ENCODE results near the gene KLHL29. TPM values are rescaled to one million over a fixed set of nuclear protein-coding genes. Genes with fewer than 3 reads are reported as not detected.

KLHL29 gene
- total and polyA plus RNA-seq, 2 donors (not counting 1 experiment from before 2014, with no cell fraction given): 1.3 to 3.4 TPM

DNA sequence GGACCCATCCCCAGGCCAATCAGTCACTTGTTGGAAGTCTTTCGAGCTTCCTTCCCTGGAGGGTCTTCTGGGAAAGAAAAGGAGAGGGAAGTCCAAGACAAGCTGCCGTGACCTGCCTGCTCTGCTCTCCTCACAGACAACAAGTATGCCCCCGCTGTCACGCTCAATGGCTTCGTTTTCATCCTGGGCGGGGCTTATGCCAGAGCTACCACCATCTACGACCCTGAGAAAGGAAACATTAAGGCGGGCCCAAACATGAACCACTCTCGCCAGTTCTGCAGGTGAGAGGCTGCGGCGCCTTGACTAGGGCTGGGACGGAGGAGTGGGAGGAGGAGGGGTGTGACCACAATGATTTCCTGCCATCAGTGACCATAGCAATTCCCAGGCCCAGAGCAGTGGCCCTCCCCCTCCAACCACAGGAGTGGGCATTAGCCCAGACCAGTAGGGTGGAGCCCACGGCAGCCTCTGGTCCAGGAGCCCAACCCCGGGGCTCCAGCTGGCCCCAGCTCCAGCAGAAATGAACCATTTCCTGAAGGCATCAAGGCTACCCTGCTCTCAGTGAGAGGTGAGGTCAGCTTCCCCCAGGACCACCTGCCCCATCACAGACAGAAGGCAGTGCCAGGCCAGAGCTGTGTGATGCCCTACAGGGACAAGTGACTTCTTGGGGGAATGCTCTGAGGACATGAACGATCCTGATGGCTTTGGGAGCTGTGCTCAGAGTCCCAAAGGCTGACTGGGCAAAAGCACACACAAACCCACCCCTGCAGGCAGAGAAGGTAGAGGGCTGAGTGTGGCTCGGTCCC lies 318.8 kb downstream of the KLHL29 start:
- H3K9me3 Mint-ChIP-seq (ENCODE audit: insufficient read depth): peaks cover 4% of the 10 kb centered on the region
- DNase-seq: no peak
- no peak for ATAC-seq (ENCODE audit: low read depth)
- H2AFZ ChIP-seq (ENCODE audit: insufficient read depth, low read depth, low read length, poor library complexity, severe bottlenecking): no peak overlapping the region
- no peaks in the 10 kb centered on the region for H3K4me1 ChIP-seq (ENCODE audit: control insufficient read depth in 2 of 2, insufficient read depth in 2 of 2, low read length in 2 of 2)
- no peak overlapping the region for H3K27ac Mint-ChIP-seq
- H3K4me2 ChIP-seq (replicated peaks; ENCODE audit: low read depth, low read length, poor library complexity, severe bottlenecking): no peak overlapping the region
- H3K4me1 Mint-ChIP-seq: no peaks in the 10 kb centered on the region
- H3K4me3 ChIP-seq (ENCODE audit: control extremely low read depth in 1 of 5, extremely low read depth in 1 of 5, insufficient read depth in 1 of 5, low read depth in 2 of 5, low read length in 4 of 5): no peak overlapping the region
- ChIA-PET CTCF (no interaction called here), POLR2A (no interaction called here)
- 94% methylated on average over 10 of the region's 16 CpGs for WGBS (ENCODE audit: insufficient coverage)
- H3K27me3 ChIP-seq (replicated peaks in 1 of 4; ENCODE audit: control extremely low read depth in 1 of 4, control insufficient read depth in 3 of 4, insufficient read depth in 4 of 4, low read length in 3 of 4): no peaks in the 10 kb centered on the region
- H3K79me2 ChIP-seq (ENCODE audit: control insufficient read depth, insufficient read depth, low read length): no peaks in the 10 kb centered on the region
- intact Hi-C loops (cut with micrococcal nuclease): no loop called here
- H3K4me3 Mint-ChIP-seq: no peak overlapping the region
- no peaks in the 10 kb centered on the region for H3K9me3 ChIP-seq (ENCODE audit: control extremely low read depth in 1 of 3, control insufficient read depth in 2 of 3, insufficient read depth in 1 of 3, low read length in 2 of 3)
- TF ChIP-seq EZH2 (IDR thresholded peaks at IDR 0.05; ENCODE audit: borderline replicate concordance, insufficient read depth, low read depth, low read length, poor library complexity, severe bottlenecking): no peak
- TF ChIP-seq, protein P1, sequence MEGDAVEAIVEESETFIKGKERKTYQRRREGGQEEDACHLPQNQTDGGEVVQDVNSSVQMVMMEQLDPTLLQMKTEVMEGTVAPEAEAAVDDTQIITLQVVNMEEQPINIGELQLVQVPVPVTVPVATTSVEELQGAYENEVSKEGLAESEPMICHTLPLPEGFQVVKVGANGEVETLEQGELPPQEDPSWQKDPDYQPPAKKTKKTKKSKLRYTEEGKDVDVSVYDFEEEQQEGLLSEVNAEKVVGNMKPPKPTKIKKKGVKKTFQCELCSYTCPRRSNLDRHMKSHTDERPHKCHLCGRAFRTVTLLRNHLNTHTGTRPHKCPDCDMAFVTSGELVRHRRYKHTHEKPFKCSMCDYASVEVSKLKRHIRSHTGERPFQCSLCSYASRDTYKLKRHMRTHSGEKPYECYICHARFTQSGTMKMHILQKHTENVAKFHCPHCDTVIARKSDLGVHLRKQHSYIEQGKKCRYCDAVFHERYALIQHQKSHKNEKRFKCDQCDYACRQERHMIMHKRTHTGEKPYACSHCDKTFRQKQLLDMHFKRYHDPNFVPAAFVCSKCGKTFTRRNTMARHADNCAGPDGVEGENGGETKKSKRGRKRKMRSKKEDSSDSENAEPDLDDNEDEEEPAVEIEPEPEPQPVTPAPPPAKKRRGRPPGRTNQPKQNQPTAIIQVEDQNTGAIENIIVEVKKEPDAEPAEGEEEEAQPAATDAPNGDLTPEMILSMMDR (IDR thresholded peaks at IDR 0.05): no peak
- H4K20me1 ChIP-seq (ENCODE audit: control insufficient read depth, insufficient read depth, low read length, poor library complexity, severe bottlenecking): no peaks in the 10 kb centered on the region
- peaks cover 0 to 20% of the 10 kb centered on the region in 2 experiments for H3K36me3 ChIP-seq (replicated peaks in 1 of 2; ENCODE audit: control extremely low read depth in 1 of 2, control insufficient read depth in 1 of 2, extremely low read depth in 1 of 2, insufficient read depth in 2 of 2, low read length in 1 of 2)
- H3K9ac ChIP-seq (ENCODE audit: low read length): no peak overlapping the region
- H3K27me3 Mint-ChIP-seq: no peaks in the 10 kb centered on the region
- no peak overlapping the region for H3K27ac ChIP-seq (ENCODE audit: low read length in 2 of 2)

DNA sequence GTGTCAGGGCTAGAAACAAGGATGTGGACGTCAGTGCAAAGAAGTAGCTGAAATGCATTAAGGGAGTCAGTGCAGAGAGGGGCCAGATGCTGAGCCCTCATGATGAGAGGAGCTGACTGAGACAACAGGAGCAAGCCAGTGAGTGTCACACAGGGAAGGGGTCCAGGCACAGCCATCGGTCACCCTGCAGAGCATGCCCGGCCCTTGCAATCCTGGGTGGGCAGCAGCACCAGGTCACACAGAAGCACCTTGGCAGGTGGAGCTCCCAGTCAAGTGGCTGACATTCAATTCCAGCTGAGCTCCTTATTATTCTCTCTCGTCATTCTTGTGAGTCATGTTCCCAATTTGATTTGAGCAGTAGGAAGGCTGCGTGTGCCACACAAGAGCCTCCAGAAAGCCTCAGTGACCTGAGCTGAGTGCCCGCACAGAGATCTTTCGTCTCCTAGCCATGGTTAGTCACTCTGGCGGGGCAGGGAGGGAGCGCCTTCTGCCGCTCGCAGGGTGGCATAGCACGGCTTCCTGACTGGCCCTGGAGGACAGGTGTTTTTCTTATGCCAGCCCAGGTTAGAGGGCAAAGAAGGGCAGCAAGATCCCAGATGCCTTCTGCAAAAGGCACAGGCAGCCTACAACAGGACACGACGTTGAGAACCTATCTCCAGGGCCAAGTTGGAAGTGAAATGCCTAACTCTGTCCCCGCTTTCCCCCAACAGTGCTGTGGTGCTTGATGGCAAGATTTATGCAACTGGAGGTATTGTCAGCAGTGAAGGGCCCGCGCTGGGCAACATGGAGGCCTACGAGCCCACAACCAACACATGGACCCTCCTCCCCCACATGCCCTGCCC lies 321.0 kb downstream of the KLHL29 start:
- Mint-ChIP-seq H3K4me1 (no peaks in the 10 kb centered on the region), H3K9me3 (ENCODE audit: insufficient read depth) (no peaks in the 10 kb centered on the region), H3K27ac (no peak overlapping the region), H3K4me3 (no peak overlapping the region), H3K27me3 (no peaks in the 10 kb centered on the region)
- Histone ChIP-seq H3K4me3 (ENCODE audit: control extremely low read depth in 1 of 5, extremely low read depth in 1 of 5, insufficient read depth in 1 of 5, low read depth in 2 of 5, low read length in 4 of 5) (no peak overlapping the region), H3K9ac (ENCODE audit: low read length) (no peak overlapping the region), H4K20me1 (ENCODE audit: control insufficient read depth, insufficient read depth, low read length, poor library complexity, severe bottlenecking) (no peaks in the 10 kb centered on the region), H3K4me1 (ENCODE audit: control insufficient read depth in 2 of 2, insufficient read depth in 2 of 2, low read length in 2 of 2) (no peaks in the 10 kb centered on the region), H2AFZ (ENCODE audit: insufficient read depth, low read depth, low read length, poor library complexity, severe bottlenecking) (no peak overlapping the region), H3K79me2 (ENCODE audit: control insufficient read depth, insufficient read depth, low read length) (no peaks in the 10 kb centered on the region), H3K27me3 (replicated peaks in 1 of 4; ENCODE audit: control extremely low read depth in 1 of 4, control insufficient read depth in 3 of 4, insufficient read depth in 4 of 4, low read length in 3 of 4) (no peaks in the 10 kb centered on the region), H3K4me2 (replicated peaks; ENCODE audit: low read depth, low read length, poor library complexity, severe bottlenecking) (no peak overlapping the region), H3K36me3 (replicated peaks in 1 of 2; ENCODE audit: control extremely low read depth in 1 of 2, control insufficient read depth in 1 of 2, extremely low read depth in 1 of 2, insufficient read depth in 2 of 2, low read length in 1 of 2) (peaks cover 0 to 20% of the 10 kb centered on the region in 2 experiments), H3K27ac (ENCODE audit: low read length in 2 of 2) (no peak overlapping the region), H3K9me3 (ENCODE audit: control extremely low read depth in 1 of 3, control insufficient read depth in 2 of 3, insufficient read depth in 1 of 3, low read length in 2 of 3) (no peaks in the 10 kb centered on the region)
- ATAC-seq (ENCODE audit: low read depth) (no peak), DNase-seq (no peak)
- TF ChIP-seq, protein P1 (IDR thresholded peaks at IDR 0.05): no peak
- CTCF ChIA-PET: no interaction called here
- POLR2A ChIA-PET: no interaction called here
- intact Hi-C loops (cut with micrococcal nuclease): no loop called here
- WGBS (ENCODE audit: insufficient coverage): 97% methylated on average over 14 of the region's 18 CpGs

Measured in B cell (primary cell).